Measurements from ENCODE around the gene CASP14. TPM values are rescaled to one million over a fixed set of nuclear protein-coding genes. Genes with fewer than 3 reads are reported as not detected.
"Not testable (repeated sequence)": the region's sequence is repeated elsewhere in the genome, so short reads cannot be mapped to it uniquely, and the experiment has no call there.

CASP14 gene
- total RNA-seq, 2 donors from 2014 or later: not detected

DNA sequence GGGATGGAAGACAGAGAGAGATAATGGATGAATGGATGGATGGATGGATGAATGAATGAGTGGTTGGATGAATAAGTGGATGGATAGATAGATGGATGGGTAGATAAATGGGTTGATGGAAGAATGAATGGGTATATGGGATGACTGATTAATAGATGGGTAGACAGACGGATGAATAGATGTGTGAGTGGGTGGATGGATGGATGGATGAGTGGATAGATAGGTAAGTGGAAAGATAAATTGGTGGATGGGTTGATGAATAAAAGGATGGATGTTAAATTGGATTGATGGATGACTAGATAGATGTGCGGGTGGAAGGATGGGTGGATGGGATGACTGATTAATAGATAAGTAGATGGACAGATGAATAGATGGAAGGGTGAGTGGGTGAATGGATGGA lies 1.4 kb downstream of the CASP14 start:
- intact Hi-C loops (cut with DNase I, micrococcal nuclease): no loop called here
- ATAC-seq: no peak
- no peak for DNase-seq

DNA sequence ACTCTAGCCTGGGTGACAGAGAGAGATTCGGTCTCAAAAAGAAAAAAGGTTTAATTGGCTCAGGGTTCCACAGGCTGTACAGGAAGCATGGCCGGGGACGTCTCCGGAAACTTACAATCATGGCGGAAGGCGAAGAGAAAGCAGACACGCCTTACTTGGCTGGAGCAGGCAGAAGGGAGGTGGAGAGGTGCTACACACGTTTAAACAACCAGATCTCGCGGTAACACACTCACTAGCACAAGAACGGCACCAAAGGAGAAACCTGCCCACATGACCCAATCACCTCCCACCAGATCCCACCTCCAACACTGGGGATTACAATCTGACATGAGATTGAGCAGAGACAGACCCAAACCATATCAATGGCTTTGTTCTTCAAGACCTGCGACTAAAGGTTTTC lies 12.8 kb downstream of the CASP14 start:
- DNase-seq (no peak), ATAC-seq (no peak)
- intact Hi-C loops (cut with DNase I, micrococcal nuclease): no loop called here

DNA sequence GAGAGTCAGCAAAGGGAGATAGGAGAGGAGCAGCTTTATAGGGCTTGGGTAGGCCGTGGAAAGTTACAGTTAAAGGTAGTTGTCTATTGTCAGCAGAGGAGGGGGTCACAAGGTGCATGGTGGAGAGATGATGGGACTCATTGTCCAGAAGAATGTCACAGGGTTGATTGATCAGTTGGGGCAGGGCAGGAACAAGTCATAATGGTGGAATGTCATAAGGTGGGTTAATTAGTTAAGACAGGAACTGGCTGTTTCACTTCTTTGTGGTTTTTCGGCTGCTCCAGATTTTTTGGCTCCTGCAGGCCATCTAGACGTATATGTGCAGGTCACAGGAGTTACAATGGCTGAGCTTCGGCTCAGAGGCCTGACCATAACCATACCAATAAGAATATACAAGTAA lies 21.1 kb downstream of the CASP14 start:
- intact Hi-C loops (cut with DNase I, micrococcal nuclease); ATAC-seq; DNase-seq: not testable (repeated sequence)

DNA sequence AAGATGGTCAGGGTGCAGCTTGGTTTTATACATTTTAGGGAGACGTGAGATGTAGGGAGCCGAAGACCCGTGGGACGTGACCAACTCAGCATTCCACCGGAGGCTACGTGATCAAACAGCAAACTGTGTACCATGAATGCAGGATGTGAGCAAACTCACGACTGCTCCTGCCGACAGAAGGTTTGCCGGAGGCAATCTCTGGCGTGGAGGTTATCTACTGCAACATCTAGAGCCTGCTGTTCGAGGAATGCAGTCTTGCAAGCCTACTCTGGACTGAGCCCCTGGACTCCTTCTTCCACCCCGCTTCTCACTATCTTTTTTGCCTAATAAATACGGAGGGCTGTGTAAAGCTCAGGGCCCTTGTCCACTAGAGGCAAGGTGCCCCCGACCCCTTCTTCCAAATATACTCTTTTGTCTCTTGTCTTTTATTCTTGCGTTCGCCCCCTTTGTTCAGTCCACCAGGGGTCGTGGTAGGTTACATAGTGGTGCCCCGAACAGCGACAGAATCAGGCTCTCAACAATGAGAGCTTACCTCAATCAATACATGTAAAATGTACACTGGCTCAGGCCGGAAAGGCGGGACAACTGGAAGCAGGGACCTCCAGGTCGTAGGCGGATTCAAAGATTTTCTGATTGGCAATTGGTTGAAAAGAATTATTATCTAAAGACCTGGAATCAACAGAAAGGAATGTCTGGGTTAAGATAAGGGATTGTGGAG lies 23.8 kb downstream of the CASP14 start:
- ATAC-seq (no peak), DNase-seq (no peak)
- intact Hi-C loops (cut with DNase I, micrococcal nuclease): no loop called here

DNA sequence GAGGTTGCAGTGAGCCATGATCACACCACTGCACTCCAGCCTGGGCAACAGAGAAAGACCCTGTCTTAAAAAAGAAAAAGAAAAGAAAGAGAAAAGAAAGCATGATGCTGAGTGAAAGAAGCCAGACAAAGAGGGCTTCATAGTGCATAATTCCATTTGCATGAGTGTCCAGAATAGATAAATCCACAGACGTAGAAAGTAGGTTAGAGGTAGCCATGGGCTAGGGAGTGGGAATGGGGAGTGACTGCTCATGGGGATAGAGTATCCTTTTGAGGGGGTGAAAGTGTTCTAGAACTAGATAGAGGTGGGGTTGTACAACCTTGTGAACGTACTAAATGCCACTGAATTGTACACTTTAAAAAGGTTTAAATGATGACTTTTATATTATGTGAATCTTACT lies 25.1 kb downstream of the CASP14 start:
- DNase-seq (no peak), ATAC-seq (no peak)
- intact Hi-C loops (cut with DNase I, micrococcal nuclease): no loop called here

DNA sequence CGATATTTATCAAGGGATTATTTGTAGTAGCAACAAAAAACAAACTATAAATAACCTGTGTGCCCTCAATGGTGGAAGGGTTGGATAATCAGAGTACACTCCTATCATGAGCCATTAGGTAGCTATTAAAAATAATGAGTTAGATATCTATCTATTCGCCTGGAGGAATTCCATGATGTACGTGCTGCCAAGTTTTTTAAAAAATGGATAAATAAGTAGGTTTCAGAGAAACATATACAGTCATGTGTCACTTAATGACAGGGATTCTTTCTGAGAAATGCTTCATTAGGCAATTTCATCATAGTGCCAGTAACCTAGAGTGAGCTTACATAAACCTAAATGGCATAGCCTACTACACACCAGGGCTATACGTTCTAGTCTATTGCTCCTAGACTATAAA lies 26.5 kb downstream of the CASP14 start:
- no peak for DNase-seq
- intact Hi-C loops (cut with DNase I, micrococcal nuclease): no loop called here

DNA sequence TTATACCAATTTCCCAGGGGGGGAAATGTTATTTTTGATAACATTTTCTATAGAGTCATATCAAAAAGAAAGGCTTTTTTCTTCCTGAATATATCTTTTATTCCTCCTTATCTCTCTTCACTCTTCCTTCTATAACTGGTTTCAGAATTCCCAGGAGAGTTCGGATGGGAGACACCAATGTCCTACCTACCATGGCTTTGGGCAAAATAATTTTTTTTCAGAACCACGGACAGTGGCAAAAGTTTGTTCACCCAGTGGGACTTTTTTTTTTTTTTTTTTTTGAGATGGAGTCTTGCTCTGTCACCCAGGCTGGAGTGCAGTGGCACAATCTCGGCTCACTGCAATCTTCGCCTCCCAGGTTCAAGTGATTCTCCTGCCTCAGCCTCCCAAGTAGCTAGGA lies 30.7 kb downstream of the CASP14 start:
- ATAC-seq, DNase-seq: not testable (repeated sequence)

More for the DNA sequence above, 26.5 kb downstream of the CASP14 start:
- ATAC-seq: no peak

DNA sequence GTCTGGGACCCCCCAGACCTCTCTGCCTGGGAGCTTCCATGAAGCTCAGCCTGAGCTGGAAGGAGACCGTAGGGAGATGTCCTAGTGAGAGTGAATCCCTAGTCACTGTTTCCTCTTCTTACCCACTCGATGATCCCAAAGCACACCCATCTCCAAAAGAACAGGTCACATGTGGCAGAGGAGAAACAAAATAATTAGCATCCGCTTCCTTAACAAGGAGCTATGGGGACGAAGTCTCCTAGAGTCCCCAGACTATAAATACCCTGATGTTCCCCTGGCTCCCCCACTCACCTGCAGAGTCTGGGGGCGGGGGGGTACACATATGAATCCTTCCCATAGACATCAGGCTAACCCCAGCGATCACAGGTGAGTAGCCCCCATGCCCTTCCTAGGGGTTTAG lies 32.6 kb downstream of the CASP14 start, which contains the start of gene OR1I1:
Gene OR1I1, plus strand, starts transcription at position 301 of the 400 bp plus-strand sequence. CDS start 4,855 bp downstream, outside the sequence.
- ATAC-seq (no peak), DNase-seq (no peak)
- intact Hi-C loops (cut with DNase I, micrococcal nuclease): loop anchor here in 1 of 2 donors (10.0 kb wide), 1 partner anchor 483 kb away; no protein-coding TSS in a partner anchor

More for the DNA sequence above, 30.7 kb downstream of the CASP14 start:
- intact Hi-C loops (cut with DNase I, micrococcal nuclease): loop anchor here in 1 of 2 donors (10.0 kb wide), 1 partner anchor 485 kb away; no protein-coding TSS in a partner anchor

DNA sequence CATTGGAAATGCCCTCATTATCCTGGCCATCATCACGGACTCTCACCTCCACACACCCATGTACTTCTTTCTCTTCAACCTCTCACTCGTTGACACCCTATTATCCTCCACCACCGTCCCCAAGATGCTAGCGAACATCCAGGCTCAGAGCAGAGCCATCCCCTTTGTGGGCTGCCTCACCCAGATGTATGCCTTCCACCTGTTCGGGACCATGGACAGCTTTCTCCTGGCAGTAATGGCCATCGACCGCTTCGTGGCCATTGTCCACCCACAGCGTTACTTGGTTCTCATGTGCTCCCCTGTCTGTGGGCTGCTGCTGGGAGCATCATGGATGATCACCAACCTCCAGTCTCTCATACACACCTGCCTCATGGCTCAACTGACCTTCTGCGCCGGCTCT lies 37.9 kb downstream of the CASP14 start:
- DNase-seq: no peak

DNA sequence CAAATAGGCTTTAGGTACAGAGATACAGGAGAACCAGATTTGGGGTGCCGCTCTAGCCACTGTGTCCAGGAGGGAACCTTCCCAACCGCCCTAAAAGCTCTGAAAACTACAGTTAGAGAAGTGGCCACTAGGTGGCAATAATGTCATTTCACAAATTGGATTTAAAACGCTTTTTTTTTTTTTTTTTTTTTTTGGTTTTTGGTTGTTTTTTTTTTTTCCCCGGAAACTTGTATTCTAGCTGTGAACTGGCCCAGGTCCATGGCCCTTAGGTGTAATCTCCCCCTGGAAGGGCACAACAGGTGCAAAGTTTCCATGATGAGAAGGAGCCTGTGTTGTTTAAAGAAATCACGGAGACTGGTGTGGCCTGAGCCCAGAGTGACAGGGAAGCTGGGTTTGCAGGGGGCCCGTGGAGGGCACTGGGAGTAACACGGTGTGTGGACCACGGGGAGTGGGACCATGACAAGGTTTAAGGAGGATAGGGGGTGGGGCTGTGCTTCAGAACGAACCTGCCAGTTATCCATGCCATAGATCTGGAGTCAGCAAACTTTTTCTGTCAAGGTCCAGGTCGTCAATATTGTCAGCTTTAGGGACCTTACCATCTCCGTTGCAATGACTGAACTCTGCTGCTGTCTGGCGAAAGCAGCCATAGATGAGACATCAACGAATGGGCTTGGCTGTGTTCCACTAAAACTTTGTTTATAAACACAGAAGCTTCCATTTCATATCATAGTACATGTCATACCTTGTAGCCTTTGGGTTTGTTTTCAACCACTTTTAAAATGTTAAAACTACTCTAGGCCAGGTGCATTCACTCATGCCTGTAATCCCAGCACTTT lies 42.9 kb downstream of the CASP14 start:
- DNase-seq (no peak), ATAC-seq (peak; percentile 40)
- intact Hi-C loops (cut with DNase I, micrococcal nuclease): loop anchor here (2.0 to 10.0 kb wide), 3 partner anchors 59 to 463 kb away; no protein-coding TSS in a partner anchor

More for the DNA sequence above, 37.9 kb downstream of the CASP14 start:
- intact Hi-C loops (cut with DNase I, micrococcal nuclease): loop anchor here in 1 of 2 donors (10.0 kb wide), 1 partner anchor 478 kb away; no protein-coding TSS in a partner anchor
- ATAC-seq: no peak

DNA sequence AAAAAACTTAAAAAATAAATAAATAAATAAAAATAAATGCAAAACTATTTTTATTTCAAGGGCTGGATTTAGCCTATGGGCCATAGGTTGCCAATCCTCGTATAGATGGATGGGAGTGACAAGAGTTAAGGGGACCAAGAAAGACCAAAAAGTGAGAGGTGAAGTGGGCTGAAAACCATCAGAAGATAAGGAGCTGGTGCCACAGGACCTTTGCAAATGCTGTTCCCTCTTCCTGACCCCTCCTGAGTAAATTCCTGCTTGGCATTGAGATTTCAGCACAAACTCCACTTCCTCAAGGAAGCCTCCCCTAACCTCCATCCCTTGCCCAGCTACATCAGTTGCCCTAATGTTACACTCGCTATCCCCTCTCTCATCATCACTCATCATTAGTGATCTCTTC lies 43.7 kb downstream of the CASP14 start:
- DNase-seq (no peak), ATAC-seq (no peak)
- intact Hi-C loops (cut with DNase I, micrococcal nuclease): loop anchor here (2.0 to 10.0 kb wide), 3 partner anchors 58 to 462 kb away; no protein-coding TSS in a partner anchor

DNA sequence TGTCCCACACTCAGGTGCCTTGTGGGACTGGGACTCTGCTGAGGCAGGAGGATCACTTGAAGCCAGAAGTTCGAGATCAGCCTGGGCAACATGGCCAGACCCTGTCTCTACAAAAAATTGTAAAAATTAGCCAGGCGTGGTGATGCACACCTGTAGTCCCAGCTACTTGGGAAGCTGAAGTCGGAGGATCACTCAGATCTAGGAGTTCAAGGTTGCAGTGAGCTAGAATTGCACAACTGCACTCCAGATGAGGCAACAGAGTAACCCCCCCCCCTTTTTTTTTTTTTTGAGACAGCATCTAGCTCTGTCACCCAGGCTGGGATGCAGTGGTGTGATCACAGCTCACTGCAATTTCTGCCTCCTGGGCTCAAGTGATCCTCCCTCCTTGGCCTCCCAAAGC lies 46.9 kb downstream of the CASP14 start:
- ATAC-seq (no peak), DNase-seq (no peak)
- intact Hi-C loops (cut with DNase I, micrococcal nuclease): loop anchor here in 1 of 2 donors (10.0 kb wide), 2 partner anchors 59 to 459 kb away; no protein-coding TSS in a partner anchor

DNA sequence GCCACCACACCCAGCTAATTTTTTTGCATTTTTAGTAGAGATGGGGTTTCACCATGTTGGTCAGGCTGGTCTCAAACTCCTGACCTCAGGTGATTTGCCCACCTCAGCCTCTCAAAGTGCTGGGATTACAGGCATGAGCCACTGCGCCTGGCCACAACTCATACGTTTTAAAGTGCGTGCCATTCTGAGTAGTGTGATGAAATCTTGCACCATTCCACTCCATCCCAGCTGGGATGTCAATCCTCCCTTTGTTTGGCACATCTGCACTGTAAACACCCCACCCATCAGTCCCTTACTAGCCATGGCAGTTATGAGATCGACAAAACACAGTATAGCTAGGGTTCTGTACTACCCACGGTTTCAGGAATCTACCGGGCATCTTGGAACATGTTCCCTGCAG lies 48.7 kb downstream of the CASP14 start:
- intact Hi-C loops (cut with DNase I, micrococcal nuclease): loop anchor here in 1 of 2 donors (10.0 kb wide), 2 partner anchors 57 to 457 kb away; no protein-coding TSS in a partner anchor
- not testable (repeated sequence) for DNase-seq, ATAC-seq

DNA sequence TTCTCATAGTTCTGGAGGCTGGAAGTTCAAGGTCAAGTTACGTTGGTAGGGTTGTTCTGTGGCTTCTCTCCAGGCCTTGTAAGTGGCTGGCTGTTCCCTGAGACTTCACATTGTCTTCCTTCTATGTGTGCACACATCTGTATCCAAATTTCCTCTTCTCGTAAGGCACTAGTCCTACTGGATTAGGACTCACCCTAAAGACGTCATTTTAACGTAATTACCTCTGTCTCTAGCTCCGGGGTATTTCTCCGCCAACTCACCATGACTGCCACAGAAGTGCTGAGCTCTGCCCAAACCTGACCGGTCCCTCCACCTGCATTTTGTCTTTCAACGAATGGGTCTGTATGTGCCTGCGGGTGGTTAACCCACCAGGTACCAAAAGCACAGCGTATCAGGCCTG lies 49.2 kb downstream of the CASP14 start:
- intact Hi-C loops (cut with DNase I, micrococcal nuclease): loop anchor here in 1 of 2 donors (10.0 kb wide), 2 partner anchors 56 to 456 kb away; no protein-coding TSS in a partner anchor
- ATAC-seq (no peak), DNase-seq (no peak)

DNA sequence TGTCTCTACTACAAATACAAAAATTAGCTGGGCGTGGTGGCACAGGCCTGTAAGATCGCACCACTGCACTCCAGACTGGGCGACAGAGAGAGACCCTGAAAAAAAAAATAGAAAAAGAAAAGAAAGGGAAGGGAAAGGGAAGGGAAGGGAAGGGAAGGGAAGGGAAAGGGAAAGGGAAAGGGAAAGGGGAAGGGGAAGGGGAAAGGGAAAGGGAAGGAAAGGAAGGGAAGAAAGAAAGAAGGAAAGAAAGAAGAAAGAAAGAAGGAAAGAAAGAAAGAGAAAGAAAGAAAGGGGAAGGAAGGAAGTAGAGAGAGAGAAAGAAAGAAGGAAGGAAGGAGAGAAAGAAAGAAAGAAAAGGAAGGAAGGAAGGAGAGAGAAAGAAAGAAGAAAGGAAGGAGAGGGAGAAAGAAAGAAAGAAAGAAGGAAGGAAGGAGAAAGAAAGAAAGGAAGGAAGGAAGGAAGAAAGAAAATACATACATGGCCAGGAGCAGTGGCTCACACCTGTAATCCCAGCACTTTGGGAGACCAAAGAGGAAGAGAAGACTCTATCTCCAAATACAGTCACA lies 49.8 kb downstream of the CASP14 start:
- DNase-seq (no peak), ATAC-seq (no peak)
- intact Hi-C loops (cut with DNase I, micrococcal nuclease): loop anchor here in 1 of 2 donors (10.0 kb wide), 2 partner anchors 56 to 456 kb away; no protein-coding TSS in a partner anchor

DNA sequence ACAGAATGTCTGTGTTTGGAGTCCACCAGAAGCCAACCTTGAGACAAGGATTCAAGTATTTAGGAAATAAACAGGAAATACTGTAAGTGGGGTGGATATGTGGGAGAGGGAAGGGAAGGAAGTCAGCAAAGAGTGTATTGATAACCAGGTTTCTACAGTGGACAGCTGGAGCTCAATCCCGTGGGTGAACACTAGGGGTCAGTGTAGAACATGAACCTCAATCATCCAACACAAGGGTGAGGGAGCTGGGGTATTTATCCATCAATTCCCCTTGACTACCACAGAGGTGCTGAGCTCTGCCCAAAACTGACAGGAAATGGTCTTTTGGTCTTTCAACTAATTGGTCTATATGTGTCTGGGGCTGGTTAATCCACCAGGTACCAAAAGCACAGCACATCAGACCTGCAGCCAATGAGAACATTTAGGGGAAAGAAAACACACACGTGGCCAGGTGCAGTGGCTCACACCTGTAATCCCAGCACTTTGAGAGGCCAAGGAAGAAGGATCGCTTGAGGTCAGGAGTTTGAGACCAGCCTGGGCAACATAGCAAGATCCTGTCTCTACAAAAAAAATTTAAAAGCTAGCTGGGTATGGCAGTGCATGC lies 52.3 kb downstream of the CASP14 start:
- DNase-seq (peak in 1 of 2 donors; percentile 48), ATAC-seq (peak; percentile 74)
- intact Hi-C loops (cut with DNase I, micrococcal nuclease): no loop called here

DNA sequence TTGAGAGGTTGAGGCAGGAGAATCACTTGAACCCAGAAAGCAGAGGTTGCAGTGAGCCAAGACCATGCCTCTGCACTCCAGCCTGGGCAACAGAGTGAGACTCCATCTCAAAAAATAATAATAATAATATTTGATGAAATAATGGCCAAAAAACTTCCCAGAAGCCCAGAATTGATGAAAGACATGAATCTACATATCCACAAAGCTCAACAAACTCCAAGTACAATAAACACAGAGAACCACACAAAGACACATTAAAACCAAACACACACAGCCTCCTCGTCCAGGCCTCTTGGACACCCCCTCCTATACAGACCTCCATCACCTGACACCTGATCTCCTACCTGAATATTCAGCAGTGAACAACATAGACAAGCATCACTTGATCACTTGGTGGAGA lies 54.7 kb downstream of the CASP14 start:
- DNase-seq (no peak), ATAC-seq (no peak)
- intact Hi-C loops (cut with DNase I, micrococcal nuclease): no loop called here

DNA sequence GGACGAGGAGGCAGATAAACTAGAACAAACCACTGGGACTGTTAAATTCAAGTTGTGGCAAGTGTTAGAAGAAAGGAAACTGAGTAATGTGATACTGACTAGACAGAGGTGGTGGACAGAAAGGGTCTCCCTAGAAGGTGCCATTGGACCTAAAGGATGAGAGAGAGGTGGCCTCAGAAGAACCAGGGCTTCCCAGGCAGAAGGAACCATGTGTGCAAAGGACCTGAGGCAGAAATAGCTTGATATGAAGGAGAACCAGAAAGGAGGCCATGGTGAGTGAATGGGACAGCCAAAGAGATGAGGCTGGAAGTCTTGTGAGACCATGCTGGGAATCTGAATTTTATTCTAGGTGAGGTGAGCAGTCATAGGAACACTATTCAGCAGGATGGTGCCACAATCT lies 55.1 kb downstream of the CASP14 start:
- ATAC-seq (no peak), DNase-seq (no peak)
- intact Hi-C loops (cut with DNase I, micrococcal nuclease): no loop called here
